Activated naive CD4-positive, alpha-beta T cell treated with Interleukin-2 at 50 U/mL for 16 hours (primary cell): Measurements from ENCODE around the gene ARMC9.

ENCODE experiments used
- DNase-seq: peaks from one replicate; pipeline ENCODE4 v3.0.0-alpha.2; 2020

The ARMC9 gene

DNA sequence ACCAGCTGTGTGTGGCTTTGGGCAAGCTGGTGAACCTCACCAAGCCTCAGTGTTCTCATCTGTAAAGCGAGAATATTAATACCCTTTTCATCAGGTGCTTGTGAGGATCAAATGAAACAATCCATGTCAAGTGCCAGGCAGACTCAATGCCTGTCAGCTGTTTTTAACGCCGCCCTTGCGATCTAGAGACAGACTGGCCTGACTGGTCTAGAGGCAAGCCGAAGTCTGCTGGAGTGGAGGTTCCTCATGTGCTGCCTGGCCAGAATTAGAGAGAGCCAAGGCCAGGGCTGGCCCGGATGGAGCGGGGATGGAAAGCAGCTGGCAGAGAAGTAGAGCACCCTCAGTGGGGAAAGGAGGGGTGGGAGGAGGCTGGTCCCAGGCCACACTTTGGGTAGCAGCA, 122.6 kb downstream of the ARMC9 start:
- DNase-seq: no peak

DNA sequence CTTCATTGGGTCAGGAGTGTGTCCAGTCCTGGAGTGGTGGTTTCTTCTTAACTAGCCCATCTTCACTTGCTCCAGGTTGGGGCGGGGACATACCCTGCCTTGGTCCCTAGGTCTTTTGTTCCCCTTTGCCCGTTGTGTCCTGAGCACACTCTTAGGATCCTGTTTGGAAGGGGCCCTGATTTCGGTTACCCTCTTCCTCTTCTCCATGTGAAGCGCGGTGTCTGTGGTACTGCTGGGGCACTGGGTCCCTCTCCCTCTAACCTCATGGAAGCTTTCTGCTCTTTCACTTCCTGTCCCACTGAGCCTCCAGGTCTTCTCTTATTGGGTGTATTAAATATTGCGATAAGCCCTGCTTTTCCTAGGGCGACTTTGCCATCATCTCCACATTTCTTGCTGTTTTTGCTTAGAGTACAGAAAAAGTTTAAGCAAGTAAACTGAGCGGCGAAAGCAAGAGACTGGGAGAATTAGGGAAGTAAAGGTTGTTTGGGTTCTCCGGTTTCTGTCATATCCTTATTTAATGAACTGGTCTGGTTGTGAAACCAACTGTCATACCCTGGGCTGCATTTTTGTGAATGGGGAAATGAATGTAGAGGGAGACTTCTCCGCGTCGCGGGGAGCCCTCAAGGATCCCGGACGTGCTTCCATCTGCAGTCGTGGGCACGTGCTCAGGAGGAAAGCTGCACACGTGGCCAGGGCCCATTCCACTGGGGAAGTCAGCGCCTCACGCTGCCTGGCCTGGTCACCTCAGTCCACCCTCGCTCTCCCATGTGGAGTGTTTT, 123.3 kb downstream of the ARMC9 start:
- no peak for DNase-seq

DNA sequence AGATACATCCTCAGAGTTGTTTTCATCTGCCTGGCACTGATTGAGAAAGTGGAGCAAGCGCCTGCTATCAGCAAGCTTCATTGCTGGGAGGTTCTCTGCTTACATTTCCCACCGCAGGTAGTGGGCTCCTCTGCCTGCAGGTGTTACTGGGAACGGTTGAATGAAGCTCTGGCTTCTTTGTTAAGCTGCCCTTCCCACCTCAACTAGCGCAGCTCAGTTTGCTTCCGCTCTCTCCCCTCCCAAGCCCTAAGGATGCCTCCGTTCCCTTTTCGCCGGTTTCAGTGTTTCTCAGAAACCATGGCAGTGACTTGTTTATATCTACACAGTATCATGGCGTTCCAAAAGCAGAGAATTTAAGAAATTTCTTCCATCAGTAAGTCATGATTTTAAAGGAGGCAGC, 124.9 kb downstream of the ARMC9 start:
- no peak for DNase-seq

DNA sequence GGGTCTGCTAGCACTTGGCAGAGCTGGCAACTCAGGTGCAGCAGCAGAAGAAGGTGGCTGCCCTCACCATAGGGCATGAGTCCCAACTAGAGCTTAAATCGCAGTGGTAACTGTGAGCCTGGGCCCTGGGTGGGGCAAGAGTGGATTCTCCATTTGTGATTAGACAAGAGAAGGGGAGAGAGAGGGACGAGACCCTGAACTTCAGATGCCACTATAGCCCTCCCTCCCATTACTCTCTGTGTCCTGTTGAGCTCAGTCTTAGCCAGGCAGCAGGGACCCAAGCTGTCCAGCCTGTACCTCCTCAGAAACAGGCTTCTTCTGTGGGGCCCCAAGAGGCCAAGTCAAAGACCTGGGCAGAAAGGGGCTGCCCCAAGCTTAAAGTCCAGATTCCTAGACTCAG, 127.4 kb downstream of the ARMC9 start:
- no peak for DNase-seq

DNA sequence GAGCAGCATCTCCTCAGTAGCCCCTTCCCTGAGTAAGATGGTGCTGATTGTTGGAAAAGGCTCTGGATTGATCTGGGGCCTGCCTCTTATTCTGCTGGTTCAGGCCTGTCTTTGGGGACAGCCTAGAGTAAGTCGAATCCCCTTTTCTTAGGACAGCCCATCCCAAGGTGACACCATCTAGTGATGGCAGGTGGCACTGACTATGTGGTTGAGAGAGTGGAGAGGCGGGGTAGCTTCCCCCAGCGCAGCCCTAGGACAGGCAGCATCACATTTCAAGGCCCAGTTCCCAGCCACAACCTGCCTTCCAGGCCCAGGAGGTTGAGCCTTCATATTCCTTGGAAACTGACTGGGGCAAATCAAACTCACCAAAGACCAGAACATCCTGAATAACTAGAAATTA, 128.0 kb downstream of the ARMC9 start:
- no peak for DNase-seq

DNA sequence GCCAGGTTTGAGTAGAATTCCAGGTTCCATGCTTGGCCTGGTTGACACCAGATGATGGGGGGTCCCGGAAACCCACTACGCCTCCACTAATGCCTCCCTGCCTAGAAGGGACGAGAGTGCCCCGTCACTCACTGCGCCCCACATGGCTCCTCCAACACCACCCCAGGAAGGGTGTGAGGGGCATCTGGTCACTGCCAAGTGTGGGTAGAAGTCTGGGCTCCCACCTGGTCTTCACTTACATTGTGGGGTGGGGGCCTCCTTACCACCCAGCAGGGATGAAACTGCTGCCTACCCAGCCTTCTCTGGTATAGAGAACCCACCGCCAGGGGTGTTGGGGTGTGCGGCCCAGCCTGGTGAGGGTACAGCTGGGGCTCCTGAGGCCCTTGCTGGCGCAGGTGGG, 131.9 kb downstream of the ARMC9 start:
- DNase-seq: no peak

DNA sequence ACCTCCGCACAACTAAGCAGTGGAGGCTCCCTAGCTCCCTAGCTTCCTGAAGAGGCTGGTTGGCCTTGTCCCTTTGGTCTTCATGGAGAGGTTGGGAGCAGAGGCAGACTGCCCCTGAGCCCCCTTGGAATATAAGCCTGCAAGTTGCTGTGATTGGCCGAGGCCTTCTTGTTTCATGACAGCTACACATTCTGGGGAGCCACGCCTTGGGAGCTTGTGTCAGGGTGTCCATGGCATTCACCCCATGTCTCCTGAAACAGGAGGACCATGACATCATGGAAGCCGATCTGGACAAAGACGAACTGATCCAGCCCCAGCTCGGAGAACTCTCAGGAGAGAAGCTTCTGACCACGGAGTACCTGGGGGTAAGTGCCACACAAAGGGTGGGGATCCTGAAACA, 133.1 kb downstream of the ARMC9 start:
- DNase-seq: no peak

DNA sequence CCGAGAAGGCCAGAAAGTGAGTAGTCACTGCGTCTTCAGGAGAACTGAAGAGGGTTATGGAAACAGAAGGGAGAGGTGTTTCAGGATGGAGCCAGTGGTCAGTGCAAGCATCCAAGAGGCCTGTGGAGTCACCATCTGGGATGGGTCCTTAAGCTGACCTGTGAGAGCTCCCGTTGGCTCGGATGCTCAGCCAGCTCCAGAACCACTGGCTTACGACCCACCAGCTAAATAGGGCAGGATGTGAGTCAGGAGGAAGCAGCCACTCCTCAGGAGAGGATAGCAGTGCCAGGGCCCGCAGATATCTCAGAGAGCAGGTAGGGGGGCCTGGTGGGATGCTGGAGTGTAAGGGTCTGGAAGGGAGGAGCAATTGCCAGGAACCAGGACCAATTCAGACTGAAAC, 134.0 kb downstream of the ARMC9 start:
- DNase-seq: no peak

DNA sequence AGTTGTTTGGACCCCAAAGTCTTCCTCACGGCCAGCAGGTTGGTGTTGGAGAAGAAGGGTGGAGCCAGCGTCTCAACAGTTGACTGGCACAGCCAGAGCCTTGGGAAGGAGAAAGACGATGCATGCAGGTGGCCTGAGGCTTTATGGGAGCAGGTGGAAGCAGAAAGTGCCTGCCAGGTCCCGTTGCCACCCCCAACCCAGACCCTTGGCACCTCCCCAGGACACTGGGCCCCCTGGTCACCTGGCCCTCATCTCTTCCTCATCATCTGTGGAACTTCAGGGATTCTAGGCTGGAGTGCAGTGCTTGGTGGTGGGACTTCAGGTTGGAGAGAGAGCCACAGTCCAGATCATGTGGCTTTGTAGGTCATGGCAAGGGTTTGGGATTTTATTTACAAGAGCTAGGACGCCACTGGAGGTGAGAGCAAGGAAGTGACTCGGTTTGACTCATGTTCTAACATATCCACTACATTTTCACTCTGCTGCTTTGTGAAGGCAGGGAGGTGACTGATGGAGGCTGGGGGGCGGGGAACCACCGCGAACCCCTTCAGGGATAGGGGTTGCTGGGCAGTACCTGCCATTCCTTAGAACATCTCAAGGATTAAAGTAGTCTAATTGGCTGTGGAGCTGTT, 134.6 kb downstream of the ARMC9 start:
- DNase-seq: no peak

DNA sequence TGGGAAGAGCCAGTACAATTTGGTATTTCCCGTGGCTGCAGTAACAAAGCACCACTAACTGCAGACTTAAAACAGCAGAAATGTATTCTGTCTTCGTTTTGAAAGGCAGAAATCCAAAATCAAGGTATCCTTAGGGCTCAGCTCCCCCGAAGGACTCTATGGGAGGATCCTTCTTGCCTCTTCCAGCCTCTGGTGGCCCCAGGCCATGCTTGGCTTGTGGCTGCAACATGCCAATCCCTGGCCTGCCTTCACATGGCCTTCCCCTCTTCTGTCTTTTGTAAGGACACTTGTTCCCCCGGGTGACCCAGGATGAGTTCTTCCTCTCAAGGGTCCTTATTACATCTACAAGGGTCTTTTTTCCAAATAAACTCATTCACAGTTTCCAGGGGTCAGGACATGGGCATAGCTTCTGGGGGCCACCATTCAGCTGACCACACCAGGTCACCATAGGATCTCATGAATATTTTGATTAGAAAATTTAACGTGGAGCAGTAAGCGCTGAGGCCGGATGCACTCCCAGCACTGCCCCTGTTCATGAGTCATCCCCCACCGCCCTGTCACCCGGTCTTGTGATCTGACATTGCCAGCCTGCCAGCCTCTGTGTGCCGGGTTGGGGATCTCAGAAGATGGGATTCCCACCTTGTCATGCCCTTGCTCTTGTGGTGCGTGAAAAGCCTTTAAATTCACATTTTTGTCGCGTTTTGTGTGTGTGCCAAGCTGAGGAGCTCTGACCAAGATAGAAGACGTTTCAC, 135.9 kb downstream of the ARMC9 start:
- DNase-seq: no peak

DNA sequence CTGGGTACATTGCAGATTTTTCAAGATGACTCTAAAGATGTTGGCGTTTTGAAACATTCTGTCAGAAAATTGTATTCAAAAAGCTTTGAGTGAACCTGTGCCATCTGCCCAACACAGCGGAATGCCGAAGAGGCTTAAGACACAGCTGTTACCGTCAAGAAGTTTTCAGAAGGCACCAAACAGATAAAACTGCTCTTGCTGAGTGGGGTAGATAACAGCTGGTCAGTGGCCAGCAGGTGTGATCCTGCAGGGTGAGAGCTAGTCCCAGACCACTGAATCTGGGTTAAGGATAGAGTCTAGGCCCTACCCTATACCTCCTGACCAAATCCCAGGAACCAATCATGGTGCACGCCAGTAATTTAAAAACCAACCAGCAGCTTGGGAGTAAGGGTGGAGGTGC, 136.6 kb downstream of the ARMC9 start:
- DNase-seq: no peak

DNA sequence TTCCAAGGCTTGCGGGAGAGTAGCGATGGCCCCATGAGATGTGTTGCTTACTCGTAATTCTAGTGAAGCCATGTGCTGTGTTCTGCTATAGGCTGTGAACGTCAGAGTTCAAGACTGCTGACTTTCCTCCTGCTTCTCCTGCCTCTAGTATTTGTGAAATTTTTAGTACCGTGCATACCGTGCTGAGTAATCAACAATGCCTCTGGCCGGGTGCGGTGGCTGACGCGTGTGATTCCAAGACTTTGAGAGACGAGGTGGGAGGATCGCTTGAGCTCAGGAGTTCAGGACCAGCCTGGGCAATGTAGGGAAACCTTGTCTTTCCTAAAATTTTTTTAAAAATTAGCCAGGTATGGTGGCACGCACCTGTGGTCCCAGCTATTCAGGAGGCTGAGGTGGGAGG, 137.2 kb downstream of the ARMC9 start:
- DNase-seq: no peak

DNA sequence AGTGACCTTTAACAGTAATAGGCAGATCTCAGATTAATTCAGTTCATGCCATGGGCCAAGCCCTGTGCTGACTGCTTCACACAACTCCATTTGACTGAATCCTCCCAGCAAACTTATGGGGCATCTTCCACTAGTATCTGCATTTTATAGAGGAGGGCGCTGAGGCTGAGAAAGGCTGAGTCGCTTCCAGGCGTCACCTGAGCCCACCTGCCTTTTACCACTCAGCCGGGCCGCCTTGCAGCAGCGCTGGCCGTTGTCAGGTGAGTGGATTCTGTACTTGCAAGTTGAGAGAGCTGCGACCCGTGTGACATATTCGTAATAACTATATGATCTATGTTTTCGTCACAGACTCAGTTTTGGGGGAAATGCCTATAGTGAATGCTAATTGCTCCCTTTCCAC, 137.8 kb downstream of the ARMC9 start:
- no peak for DNase-seq

DNA sequence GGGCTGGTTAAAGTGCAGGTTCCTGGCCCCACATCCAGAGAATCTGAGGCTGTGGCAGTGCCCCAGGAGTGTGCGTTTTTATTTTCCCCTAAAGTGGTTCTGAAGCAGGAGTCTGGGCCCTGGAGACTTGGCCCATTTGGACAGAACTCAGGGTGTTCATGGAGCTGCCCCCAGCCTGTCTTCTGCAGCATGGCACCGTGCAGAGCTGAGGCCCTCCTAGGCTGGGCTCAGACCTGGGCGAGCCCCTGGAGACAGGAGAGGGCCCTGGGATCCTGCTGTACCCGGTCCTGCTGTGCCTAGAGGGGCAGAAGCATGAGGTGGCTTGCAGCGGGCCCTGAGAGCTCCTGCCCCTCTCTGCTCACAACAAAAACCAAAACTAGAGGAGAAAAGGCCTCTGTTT, 138.3 kb downstream of the ARMC9 start:
- no peak for DNase-seq

DNA sequence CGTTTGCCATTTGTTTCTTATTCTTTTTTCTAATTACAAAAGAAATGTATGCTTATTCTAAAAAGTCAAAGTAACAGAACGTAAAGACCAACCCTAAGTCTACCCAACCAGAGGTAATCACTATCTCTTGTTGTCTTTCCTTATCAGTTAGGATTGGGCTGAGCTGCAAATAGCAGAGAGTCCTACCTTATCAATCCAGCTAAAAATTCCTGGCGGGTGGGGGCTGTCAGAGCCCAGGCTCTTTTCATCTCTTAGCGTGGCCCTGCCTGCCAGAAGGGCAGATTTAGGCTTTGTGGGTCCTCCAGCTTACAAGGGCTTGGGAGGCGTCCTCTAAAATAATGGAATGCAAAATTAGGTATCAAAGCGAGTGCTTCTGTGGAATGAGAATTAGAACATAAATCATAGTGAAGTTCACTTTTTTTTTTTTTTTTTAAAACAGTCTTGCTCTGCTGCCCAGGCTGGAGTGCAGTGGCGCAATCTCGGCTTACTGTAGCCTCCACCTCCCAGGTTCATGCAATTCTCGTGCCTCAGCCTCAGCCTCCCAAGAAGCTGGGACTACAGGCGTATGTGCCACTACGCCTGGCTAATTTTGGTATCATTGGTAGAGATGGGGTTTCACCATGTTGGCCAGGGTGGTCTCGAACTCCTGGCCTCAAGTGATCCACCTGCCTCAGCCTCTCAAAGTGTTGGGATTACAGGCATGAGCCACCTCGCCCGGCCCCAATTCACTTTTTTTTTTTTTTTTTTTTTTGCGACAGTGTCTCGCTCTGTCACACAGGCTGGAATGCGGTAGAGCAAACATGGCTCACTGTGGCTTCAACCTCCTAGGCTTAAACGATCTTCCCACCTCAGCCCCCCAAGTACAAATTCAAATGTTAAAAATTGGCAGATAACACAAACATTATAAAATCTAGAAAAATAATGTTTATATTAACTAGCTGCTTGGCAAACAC, 139.7 kb downstream of the ARMC9 start:
- no peak for DNase-seq

DNA sequence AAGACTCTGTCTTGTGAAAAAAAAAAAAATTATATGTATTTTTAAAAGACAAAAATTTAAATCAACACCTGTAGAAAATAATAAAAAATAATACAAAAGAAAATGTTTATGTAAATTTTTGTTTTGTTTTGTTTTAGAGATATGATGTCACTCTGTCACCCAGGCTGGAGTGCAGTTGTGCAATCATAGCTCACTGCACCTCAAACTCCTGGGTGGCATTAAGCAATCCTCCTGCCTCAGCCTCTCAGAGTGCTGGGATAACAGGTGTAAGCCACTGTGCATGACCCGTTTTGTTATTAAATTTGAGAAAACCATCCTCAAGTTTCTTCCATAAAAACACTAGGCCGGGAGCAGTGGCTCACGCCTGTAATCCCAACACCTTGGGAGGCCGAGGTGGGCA, 140.9 kb downstream of the ARMC9 start:
- no peak for DNase-seq

DNA sequence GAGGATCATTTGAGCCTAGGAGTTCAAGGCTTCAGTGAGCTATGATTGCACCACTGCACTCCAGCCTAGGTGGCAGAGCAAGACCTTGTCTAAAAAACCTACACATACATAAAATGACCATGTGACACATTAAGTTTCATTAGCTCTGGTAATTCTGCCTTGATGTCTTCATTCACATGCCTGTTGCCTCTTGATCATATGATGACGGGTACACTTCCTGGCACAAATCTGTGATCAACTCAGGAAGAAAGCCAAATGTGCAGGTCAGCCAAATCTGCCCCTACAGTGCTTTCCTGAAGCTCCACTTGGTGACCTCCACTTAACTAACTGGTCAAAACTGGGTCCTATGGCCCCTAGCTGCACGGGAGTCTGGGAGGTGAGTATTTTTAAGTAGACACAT, 142.7 kb downstream of the ARMC9 start:
- no peak for DNase-seq

DNA sequence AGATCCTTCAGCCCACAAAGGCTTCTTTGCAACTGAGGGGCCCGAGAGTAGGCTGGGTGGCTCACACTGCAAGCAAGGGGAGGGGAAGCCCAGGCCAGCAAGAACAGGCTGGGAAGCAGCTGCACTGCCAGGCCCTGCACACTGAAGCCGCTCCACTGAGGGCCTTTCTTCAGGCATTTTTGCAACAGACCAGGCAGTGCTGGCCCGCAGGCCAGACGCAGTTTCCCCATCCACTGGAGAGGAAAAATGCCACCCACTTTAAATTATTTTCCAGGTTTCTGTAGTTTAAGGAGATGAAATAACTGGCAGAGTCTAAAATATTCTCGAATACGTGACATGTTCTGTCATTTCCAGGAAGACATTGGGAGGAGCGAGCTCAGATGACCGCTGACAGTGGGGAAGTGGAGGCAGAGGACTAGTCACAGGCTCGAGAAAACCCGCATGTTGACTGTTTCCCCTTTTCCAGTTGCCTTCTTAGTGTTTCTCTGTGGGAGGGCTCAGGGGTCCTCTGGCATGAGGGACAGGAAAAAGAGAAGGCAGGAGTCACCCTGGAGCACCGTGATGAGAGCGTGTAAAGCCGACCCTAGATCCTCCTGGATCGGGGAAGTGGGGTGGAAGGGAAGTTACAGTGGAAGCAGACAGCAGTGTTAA, 143.8 kb downstream of the ARMC9 start:
- no peak for DNase-seq

DNA sequence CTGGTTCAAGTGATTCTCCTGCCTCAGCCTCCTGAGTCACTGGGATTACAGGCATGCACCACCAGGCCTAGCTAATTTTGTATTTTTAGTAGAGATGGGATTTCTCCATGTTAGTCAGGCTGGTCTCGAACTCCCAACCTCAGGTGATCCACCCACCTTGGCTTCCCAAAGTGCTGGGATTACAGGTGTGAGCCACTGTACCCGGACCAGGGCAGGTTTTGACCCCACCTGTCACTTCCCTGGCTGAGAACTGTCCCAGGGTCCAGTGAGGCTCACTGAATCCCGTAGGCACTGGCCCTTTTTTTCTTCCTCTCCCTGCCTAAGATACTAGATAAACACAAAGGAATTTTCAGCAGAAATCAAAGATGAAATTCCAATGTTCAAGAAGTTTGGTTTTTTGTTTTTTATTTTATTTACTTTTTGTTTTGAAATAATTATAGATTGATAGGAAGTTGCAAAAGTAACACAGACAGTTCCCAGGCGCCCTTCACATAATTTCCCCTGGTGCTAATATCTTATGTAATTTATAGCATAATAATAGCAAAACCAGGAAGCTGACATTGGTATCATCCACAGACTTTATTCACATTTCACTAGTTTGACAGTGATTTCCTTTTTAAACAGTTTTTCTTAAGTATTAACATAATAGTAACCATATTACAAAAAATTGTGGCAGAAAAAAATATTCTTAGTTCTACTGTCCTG, 144.7 kb downstream of the ARMC9 start:
- DNase-seq: no peak

DNA sequence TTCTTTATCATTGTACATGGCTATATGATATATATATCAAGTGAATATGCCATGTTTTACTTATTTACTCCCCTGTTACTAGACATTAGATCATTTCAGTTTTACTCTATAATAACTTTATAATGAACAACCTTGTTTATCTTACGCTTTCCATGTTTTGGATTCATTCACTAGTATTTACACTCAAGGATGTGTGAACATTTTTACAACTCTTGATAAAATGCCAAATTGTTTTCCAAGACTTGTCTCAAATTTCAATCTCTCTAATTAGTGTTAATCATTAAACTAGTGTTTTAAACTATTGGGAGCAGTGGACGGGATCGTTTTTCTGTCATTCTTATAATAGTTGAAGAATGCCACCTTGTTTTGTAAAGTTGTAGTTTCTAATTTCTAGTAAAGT, 145.6 kb downstream of the ARMC9 start:
- DNase-seq: no peak

DNA sequence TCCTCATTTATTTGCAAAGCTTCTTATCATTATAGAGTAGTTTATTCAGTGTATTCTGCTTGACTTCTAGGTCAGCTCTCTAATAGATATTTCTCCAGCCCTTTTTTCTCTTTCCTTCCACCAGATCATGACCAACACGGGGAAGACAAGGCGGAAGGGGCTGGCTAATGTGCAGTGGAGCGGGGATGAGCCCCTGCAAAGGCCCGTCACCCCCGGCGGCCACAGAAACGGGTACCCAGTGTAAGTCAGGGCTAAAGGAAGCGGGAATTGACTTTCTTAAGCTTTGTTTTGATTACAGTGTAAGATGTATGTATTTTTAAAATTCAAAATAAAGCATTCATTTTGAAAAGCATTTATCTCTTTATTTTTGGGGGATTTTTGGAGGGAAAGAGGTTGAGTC, 146.4 kb downstream of the ARMC9 start:
- DNase-seq: no peak

DNA sequence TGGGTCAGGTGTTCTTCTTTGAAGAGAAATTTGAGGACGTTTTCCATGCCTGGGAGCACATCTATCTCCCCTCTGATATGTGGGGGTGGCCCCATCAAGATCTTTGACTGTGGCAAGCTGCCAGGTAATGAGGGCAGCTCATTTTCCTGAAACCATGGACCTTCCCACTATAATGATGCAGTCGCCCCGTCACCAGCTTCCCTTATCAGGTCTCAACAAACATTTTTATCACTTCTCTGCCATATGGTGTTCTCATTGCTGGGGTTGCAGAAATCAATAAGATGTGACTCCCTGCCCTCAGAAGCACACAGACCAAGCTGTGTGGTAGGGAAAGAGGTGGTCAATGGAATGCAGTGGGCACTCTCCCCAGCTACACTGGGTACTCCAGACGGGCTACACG, 148.7 kb downstream of the ARMC9 start:
- no peak for DNase-seq
